Loucy (cell line): ENCODE measurements around the gene C14orf180.

ENCODE experiments used
- EZH2phosphoT487 ChIP-seq: fragments of 200-600 bp; IDR thresholded peaks from 2 replicates; pipeline ENCODE4 v1.6.1; 2018; ENCODE audit warnings: antibody characterized with exemption, mild to moderate bottlenecking, moderate library complexity, borderline replicate concordance
- TF ChIP-seq, protein P1 (sequence below): fragments of 200-600 bp; sonication (generic); conservative IDR thresholded peaks from 2 replicates; pipeline ENCODE4 v1.5.1; 2014; ENCODE audit warnings: mild to moderate bottlenecking, antibody characterized with exemption, low read length

DNA sequence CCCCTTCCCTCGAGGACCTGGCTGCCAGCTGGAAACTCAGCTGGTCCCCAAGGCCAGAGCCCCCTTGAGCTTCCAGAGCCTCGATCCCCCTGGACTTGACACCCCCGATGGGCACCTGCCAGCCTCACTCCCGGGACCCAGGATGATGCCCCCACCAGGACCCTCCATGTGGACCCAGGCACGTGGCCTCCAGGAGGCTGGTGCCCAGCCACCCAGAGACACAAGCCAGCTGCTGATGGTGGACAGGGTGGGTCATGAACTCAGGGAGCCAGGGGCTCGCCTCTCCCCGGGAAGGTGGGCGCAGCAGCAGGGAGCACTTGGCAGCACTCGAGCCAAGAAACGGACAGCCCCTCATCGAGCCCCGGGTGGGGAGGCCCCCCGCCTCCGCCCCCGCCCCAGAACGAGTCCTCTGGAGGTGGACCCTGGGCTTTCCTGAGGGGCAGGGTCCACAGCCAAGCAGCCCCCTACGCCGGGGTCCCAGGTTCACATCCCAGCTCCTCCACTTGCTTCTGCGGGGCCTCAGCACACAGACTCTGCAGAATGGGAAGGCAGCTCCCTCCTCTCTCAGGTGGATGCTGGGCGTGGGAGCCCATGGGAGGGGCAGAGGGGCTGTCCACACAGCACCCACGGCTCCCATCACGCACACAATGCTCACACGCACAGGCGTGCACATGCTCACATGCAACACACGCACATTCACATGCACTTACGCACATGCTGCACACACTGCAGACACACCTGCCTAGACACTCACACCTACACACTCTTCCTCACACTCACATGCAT, 12.1 kb downstream of the C14orf180 start:
- TF ChIP-seq, protein P1, sequence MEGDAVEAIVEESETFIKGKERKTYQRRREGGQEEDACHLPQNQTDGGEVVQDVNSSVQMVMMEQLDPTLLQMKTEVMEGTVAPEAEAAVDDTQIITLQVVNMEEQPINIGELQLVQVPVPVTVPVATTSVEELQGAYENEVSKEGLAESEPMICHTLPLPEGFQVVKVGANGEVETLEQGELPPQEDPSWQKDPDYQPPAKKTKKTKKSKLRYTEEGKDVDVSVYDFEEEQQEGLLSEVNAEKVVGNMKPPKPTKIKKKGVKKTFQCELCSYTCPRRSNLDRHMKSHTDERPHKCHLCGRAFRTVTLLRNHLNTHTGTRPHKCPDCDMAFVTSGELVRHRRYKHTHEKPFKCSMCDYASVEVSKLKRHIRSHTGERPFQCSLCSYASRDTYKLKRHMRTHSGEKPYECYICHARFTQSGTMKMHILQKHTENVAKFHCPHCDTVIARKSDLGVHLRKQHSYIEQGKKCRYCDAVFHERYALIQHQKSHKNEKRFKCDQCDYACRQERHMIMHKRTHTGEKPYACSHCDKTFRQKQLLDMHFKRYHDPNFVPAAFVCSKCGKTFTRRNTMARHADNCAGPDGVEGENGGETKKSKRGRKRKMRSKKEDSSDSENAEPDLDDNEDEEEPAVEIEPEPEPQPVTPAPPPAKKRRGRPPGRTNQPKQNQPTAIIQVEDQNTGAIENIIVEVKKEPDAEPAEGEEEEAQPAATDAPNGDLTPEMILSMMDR: no peak
- no peak for TF ChIP-seq EZH2phosphoT487
